Stimulated activated CD4-positive, alpha-beta T cell treated with anti-CD3 and anti-CD28 coated beads, Interleukin-1b, Interleukin-23, amount 100 ng/mL, for 48 hours (primary cell): ENCODE results near the gene CHST14.

Source experiments
- DNase-seq: peaks from one replicate; pipeline ENCODE4 v3.0.0-alpha.2; 2020

CHST14 gene

GRCh38 chr15:40470423-40471104 lies at the start of gene CHST14:
CHST14 (plus strand) TSS chr15:40470984; CDS start chr15:40471214, 230 bp downstream.
- peak; percentile 28 for DNase-seq

GRCh38 chr15:40421246-40422157 lies 49.3 kb upstream of the CHST14 start:
- DNase-seq = peak; percentile 81

GRCh38 chr15:40424483-40425115 lies 46.2 kb upstream of the CHST14 start:
- no peak for DNase-seq

GRCh38 chr15:40425681-40426080 lies 45.1 kb upstream of the CHST14 start:
- DNase-seq = no peak

- no peak for DNase-seq
Measured at GRCh38 chr15:40427188-40427587, 43.6 kb upstream of the CHST14 start.

- no peak for DNase-seq
Measured at GRCh38 chr15:40428185-40428584, 42.6 kb upstream of the CHST14 start.

GRCh38 chr15:40429068-40429710 lies 41.6 kb upstream of the CHST14 start:
- DNase-seq = no peak

- no peak for DNase-seq
Measured at GRCh38 chr15:40430271-40430805, 40.4 kb upstream of the CHST14 start.

- DNase-seq = no peak
Measured at GRCh38 chr15:40435023-40435709, 35.6 kb upstream of the CHST14 start.

GRCh38 chr15:40435710-40436089 lies 35.1 kb upstream of the CHST14 start:
- DNase-seq = no peak

GRCh38 chr15:40436116-40436891 lies 34.5 kb upstream of the CHST14 start:
- DNase-seq = no peak

GRCh38 chr15:40436892-40437751 lies 33.7 kb upstream of the CHST14 start:
- DNase-seq = no peak

GRCh38 chr15:40437752-40438687 lies 32.8 kb upstream of the CHST14 start:
- DNase-seq = no peak

GRCh38 chr15:40438712-40439111 lies 32.1 kb upstream of the CHST14 start:
- DNase-seq = no peak

- no peak for DNase-seq
Measured at GRCh38 chr15:40439461-40439959, 31.3 kb upstream of the CHST14 start.

GRCh38 chr15:40439960-40440742 lies 30.6 kb upstream of the CHST14 start:
- DNase-seq = peak; percentile 39

- peak; percentile 96 for DNase-seq
Measured at GRCh38 chr15:40440743-40441564, 29.8 kb upstream of the CHST14 start, which contains the start of gene BAHD1. BAHD1 (plus strand) TSS chr15:40440953; CDS start chr15:40458465, 17,512 bp downstream.
